MM.1S (cell line): ENCODE data around the gene FXYD4.

Source experiments
- EZH2 ChIP-seq: fragments of 300-600 bp; sonication (generic); optimal IDR thresholded peaks from 2 replicates; pipeline ENCODE3; 2017; ENCODE audit warnings: low read depth, mild to moderate bottlenecking, antibody characterized with exemption, low read length, mixed read lengths
- TF ChIP-seq, protein P1 (sequence below): fragments of 300-600 bp; sonication (generic); IDR thresholded peaks from 2 replicates; pipeline ENCODE4 v1.5.1; 2016; ENCODE audit warnings: antibody characterized with exemption, low read length, mixed read lengths

DNA sequence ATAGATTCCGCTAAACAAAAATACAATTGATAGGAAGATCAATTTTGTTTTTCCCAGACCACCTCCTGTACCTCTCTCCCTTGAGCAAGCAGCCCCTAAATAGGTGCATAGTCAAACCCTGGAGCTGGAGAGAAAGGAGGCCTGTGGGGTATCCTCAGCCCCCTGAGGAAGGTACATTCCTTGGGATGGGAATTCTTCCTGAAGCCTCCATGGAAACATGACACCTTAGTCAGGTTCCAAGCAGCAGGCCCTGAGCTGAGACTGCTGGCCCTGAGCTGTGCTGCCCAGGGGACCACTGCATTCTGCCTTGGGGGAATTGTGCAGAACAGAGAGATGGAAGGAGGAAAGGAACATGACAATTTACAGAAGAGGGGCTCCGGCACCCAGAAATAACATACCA is 30.2 kb downstream of the FXYD4 start:
- TF ChIP-seq, protein P1, sequence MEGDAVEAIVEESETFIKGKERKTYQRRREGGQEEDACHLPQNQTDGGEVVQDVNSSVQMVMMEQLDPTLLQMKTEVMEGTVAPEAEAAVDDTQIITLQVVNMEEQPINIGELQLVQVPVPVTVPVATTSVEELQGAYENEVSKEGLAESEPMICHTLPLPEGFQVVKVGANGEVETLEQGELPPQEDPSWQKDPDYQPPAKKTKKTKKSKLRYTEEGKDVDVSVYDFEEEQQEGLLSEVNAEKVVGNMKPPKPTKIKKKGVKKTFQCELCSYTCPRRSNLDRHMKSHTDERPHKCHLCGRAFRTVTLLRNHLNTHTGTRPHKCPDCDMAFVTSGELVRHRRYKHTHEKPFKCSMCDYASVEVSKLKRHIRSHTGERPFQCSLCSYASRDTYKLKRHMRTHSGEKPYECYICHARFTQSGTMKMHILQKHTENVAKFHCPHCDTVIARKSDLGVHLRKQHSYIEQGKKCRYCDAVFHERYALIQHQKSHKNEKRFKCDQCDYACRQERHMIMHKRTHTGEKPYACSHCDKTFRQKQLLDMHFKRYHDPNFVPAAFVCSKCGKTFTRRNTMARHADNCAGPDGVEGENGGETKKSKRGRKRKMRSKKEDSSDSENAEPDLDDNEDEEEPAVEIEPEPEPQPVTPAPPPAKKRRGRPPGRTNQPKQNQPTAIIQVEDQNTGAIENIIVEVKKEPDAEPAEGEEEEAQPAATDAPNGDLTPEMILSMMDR: no peak
- TF ChIP-seq EZH2: no peak
